Loucy (cell line): ENCODE results near the gene SNRNP25.
A peak's percentile ranks its signal among the peaks of the same experiment; 100 is the strongest.

ENCODE experiments used
- EZH2phosphoT487 ChIP-seq: fragments of 200-600 bp; IDR thresholded peaks from 2 replicates; pipeline ENCODE4 v1.6.1; 2018; ENCODE audit warnings: antibody characterized with exemption, mild to moderate bottlenecking, moderate library complexity, borderline replicate concordance
- TF ChIP-seq, protein P1 (sequence below): fragments of 200-600 bp; sonication (generic); conservative IDR thresholded peaks from 2 replicates; pipeline ENCODE4 v1.5.1; 2014; ENCODE audit warnings: mild to moderate bottlenecking, antibody characterized with exemption, low read length

DNA sequence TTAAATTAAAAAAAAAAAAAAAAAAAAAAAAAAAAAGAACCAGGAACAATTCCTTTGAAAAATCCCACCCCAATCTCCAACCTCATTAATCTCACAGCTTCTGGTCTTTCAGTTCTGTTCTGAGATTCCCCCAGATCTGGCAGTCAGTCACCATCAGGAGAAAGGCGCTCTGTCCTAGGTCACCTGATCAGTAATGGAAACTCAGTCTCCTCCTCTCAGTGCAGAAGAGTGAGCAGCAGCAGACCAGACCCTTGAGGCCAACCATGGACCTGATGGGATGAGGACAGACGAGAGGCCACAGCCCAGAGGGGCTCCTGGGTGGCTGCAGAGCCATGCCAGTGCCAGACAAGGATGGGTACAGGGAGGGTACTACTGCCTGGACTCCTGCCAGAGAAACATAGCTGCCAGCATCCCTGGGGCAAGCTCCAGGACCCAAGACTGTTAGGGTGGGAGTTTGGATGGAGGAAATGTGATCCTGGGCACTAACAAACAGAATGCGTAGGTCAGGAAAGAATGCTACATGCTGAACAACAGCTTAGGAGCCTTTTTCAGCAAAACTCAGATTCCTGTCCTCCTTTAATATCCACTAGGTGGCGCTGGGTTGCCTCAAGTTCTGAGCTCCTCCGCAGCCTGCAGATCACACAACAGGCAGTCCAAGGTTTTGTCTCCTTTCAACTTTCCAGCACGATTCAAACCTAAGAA is 53.1 kb downstream of the SNRNP25 start:
- TF ChIP-seq EZH2phosphoT487 = no peak
- TF ChIP-seq, protein P1, sequence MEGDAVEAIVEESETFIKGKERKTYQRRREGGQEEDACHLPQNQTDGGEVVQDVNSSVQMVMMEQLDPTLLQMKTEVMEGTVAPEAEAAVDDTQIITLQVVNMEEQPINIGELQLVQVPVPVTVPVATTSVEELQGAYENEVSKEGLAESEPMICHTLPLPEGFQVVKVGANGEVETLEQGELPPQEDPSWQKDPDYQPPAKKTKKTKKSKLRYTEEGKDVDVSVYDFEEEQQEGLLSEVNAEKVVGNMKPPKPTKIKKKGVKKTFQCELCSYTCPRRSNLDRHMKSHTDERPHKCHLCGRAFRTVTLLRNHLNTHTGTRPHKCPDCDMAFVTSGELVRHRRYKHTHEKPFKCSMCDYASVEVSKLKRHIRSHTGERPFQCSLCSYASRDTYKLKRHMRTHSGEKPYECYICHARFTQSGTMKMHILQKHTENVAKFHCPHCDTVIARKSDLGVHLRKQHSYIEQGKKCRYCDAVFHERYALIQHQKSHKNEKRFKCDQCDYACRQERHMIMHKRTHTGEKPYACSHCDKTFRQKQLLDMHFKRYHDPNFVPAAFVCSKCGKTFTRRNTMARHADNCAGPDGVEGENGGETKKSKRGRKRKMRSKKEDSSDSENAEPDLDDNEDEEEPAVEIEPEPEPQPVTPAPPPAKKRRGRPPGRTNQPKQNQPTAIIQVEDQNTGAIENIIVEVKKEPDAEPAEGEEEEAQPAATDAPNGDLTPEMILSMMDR = peak; percentile 61
